Measurements from ENCODE around the gene NELL1.

GRCh38 chr11:21109341-21109740, 440.0 kb downstream of the NELL1 start:
- TF ChIP-seq CTCF (IDR thresholded peaks at IDR 0.05; ENCODE audit: insufficient read depth, low read depth, low read length), result no peak
- TF ChIP-seq EZH2 (IDR thresholded peaks at IDR 0.05; ENCODE audit: insufficient read depth, low read length), result no peak

Data from astrocyte (in vitro differentiated cells and primary cell).